ENCODE results near the gene DNAJB13. TPM values are rescaled to one million over a fixed set of nuclear protein-coding genes. Genes with fewer than 3 reads are reported as not detected.

DNAJB13 gene
- total RNA-seq, 5 donors from 2014 or later (not counting 1 experiment from before 2014, with no cell fraction given), result 0.19 to 0.96 (median 0.30) TPM; not detected in 2

DNA sequence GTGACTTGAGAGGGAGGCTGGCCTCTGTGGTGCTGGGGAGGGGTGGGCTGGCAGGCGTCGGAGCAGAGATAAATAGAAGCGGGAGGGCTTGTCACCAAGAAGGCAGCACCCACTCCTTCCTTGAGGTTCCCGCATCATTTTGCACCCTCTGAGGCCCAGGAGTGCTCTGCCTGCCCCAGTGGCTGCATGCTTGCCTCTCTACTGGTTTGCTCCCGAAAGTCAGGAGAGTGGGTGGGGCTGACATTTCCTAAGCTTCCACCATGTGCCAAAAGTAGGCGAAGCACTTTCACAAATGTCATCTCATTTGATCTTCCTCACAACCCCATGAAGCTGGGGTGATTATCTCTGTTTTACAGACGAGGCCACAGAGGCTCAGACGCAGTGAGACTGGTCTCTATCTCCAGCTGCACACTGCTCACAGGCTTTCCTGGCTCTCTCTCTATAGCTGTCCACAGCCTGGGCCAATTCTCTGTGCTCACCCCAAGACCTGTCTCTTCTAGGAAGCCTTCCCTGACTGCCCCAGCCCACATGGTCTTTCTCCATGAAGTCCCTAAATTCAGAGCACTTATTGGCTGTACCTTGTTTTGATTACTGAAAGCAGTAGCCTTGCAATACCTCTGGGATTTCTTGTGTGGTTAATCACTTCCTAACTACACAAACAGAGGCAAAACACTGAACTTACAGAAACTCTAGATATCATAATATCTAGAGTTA is 60.7 kb downstream of the DNAJB13 start:
- Histone ChIP-seq H3K27me3 (replicated peaks in 1 of 2; ENCODE audit: control insufficient read depth in 2 of 2, extremely low read depth in 1 of 2, insufficient read depth in 2 of 2, low read length in 1 of 2) (no peaks in the 10 kb centered on the region), H3K36me3 (ENCODE audit: control insufficient read depth in 2 of 2, extremely low read depth in 1 of 2, insufficient read depth in 1 of 2, low read length in 1 of 2) (peaks cover under 1 to 7% of the 10 kb centered on the region in 2 donors), H3K4me3 (ENCODE audit: control insufficient read depth in 1 of 2, extremely low read depth in 1 of 2, low read length in 1 of 2) (peak overlapping the region in 1 of 2 donors; percentile 25), H3K4me1 (ENCODE audit: control insufficient read depth in 1 of 2, extremely low read depth in 1 of 2, insufficient read depth in 2 of 2, low read length in 2 of 2) (peaks cover 72 to 98% of the 10 kb centered on the region in 2 experiments), H3K27ac (ENCODE audit: low read length) (peak overlapping the region; percentile 81), H3K9me3 (no peaks in the 10 kb centered on the region)
- DNase-seq, result peak in 19 of 35 experiments; percentile 14 to 70 (median 32)
- ChIA-PET POLR2A (interaction anchor here (0.6 to 3.4 kb wide), 11 partner anchors 9 to 703 kb away, joined by 3 to 24 read pairs (median 4); partner anchors contain the start of gene UCP2 (in 1 of the 2)), CTCF (interaction anchor here (0.6 to 1.4 kb wide), 3 partner anchors 16 to 70 kb away, joined by 3 to 7 read pairs (median 3); no protein-coding TSS in a partner anchor)
- peaks cover 10% of the 10 kb centered on the region for H3K36me3 Mint-ChIP-seq
- H3K27me3 Mint-ChIP-seq, result no peaks in the 10 kb centered on the region
- H3K27ac Mint-ChIP-seq, result peak overlapping the region; percentile 94 to 97
- peak overlapping the region; percentile 39 to 66 (median 59) for H3K4me3 Mint-ChIP-seq
- no peaks in the 10 kb centered on the region for H3K9me3 Mint-ChIP-seq
- peaks cover 89 to 97% (median 96%) of the 10 kb centered on the region in 3 donors for H3K4me1 Mint-ChIP-seq
- peak; percentile 60 to 80 (median 63) for ATAC-seq (replicated peaks in 1 of 4)
- 0% methylated on average over 1 of the region's 8 CpGs for WGBS (ENCODE audit: insufficient coverage)

DNA sequence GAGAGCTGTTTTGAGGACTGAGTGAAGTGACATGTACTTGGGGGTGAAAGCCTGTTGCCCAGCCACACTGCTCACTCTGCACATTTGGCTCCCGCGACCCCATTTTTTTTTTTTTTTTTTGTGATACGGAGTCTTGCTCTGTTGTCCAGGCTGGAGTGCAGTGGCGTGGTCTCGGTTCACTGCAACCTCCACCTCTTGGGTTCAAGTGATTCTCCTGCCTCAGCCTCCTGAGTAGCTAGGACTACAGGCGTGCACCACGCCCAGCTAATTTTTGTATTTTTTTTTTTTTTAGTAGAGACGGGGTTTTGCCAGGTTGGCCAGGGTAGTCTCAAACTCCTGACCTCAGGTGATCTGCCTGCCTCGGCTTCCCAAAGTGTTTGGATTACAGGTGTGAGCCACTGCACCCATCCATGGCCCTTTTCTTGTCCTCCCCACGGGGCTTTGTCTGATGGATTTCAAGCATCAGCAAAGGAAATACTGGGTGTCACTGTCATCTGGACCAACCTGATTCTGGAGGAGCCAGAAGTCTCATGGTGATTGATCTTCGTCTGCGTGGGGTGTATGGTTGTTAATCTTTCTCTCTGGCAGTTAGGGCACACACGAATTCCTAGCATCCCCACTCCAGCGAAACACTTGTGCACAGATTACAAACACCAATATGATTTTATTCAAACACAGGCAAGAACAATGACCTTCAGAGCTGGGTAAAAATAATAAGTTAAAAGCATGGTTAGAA is 61.4 kb downstream of the DNAJB13 start:
- ATAC-seq (replicated peaks in 1 of 4) (no peak), DNase-seq (no peak)
- Histone ChIP-seq H3K4me1 (ENCODE audit: control insufficient read depth in 1 of 2, extremely low read depth in 1 of 2, insufficient read depth in 2 of 2, low read length in 2 of 2) (peaks cover 71 to 92% of the 10 kb centered on the region in 2 experiments), H3K27ac (ENCODE audit: low read length) (peak overlapping the region; percentile 81), H3K27me3 (replicated peaks in 1 of 2; ENCODE audit: control insufficient read depth in 2 of 2, extremely low read depth in 1 of 2, insufficient read depth in 2 of 2, low read length in 1 of 2) (no peaks in the 10 kb centered on the region), H3K4me3 (ENCODE audit: control insufficient read depth in 1 of 2, extremely low read depth in 1 of 2, low read length in 1 of 2) (peak overlapping the region in 1 of 2 donors; percentile 25), H3K36me3 (ENCODE audit: control insufficient read depth in 2 of 2, extremely low read depth in 1 of 2, insufficient read depth in 1 of 2, low read length in 1 of 2) (peaks cover 4 to 10% of the 10 kb centered on the region in 2 donors), H3K9me3 (no peaks in the 10 kb centered on the region)
- ChIA-PET POLR2A (interaction anchor here (0.6 to 3.4 kb wide), 10 partner anchors 10 to 704 kb away, joined by 3 to 24 read pairs (median 4); partner anchors contain the start of gene UCP2 (in 1 of the 2)), CTCF (interaction anchor here (0.6 to 1.4 kb wide), 3 partner anchors 17 to 71 kb away, joined by 3 to 7 read pairs (median 3); no protein-coding TSS in a partner anchor)
- WGBS (ENCODE audit: insufficient coverage), result 92% methylated on average over 4 of the region's 14 CpGs
- Mint-ChIP-seq H3K27me3 (no peaks in the 10 kb centered on the region), H3K4me1 (peaks cover 89 to 98% (median 98%) of the 10 kb centered on the region in 3 donors), H3K36me3 (peaks cover 15% of the 10 kb centered on the region), H3K4me3 (peak overlapping the region in 2 of 3 donors; percentile 10 to 66), H3K27ac (peak overlapping the region; percentile 94 to 97), H3K9me3 (no peaks in the 10 kb centered on the region)

DNA sequence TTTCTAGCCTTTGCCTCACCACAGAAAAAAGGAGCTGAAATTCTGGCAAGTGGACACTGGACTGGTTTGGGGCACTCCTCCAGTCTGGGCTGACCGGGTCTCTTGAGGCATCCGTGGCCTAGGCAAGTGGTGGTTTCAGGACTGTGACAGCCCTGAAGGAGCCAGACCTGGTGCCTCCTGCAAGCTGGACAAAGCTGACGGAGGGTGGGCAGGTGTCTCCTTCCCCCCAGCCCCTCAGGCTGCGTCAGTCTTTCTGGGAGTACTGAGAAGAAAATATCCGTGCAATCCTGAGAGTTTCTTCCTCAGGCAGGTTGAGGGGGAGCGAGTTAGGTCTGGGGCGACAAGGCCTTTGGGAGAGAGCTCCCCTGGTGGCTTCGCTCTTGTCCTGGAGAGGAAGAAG is 62.3 kb downstream of the DNAJB13 start:
- no peak for DNase-seq
- H3K27ac Mint-ChIP-seq, result peak overlapping the region; percentile 94 to 97
- H3K27me3 Mint-ChIP-seq, result no peaks in the 10 kb centered on the region
- POLR2A ChIA-PET, result interaction anchor here (0.6 to 3.4 kb wide), 3 partner anchors 18 to 47 kb away, joined by 5 to 24 read pairs (median 6); no protein-coding TSS in a partner anchor
- no peak for ATAC-seq (replicated peaks in 1 of 4)
- Histone ChIP-seq H3K27me3 (replicated peaks in 1 of 2; ENCODE audit: control insufficient read depth in 2 of 2, extremely low read depth in 1 of 2, insufficient read depth in 2 of 2, low read length in 1 of 2) (no peaks in the 10 kb centered on the region), H3K27ac (ENCODE audit: low read length) (peak overlapping the region; percentile 81), H3K9me3 (no peaks in the 10 kb centered on the region), H3K4me3 (ENCODE audit: control insufficient read depth in 1 of 2, extremely low read depth in 1 of 2, low read length in 1 of 2) (no peak overlapping the region), H3K4me1 (ENCODE audit: control insufficient read depth in 1 of 2, extremely low read depth in 1 of 2, insufficient read depth in 2 of 2, low read length in 2 of 2) (peaks cover 63 to 85% of the 10 kb centered on the region in 2 experiments), H3K36me3 (ENCODE audit: control insufficient read depth in 2 of 2, extremely low read depth in 1 of 2, insufficient read depth in 1 of 2, low read length in 1 of 2) (peaks cover 9 to 10% of the 10 kb centered on the region in 2 donors)
- H3K9me3 Mint-ChIP-seq, result no peaks in the 10 kb centered on the region
- H3K4me3 Mint-ChIP-seq, result peak overlapping the region in 1 of 3 donors; percentile 66
- peaks cover 81 to 94% (median 89%) of the 10 kb centered on the region in 3 donors for H3K4me1 Mint-ChIP-seq
- 100% methylated on average over 6 of the region's 8 CpGs for WGBS (ENCODE audit: insufficient coverage)
- peaks cover 21% of the 10 kb centered on the region for H3K36me3 Mint-ChIP-seq
- CTCF ChIA-PET, result interaction anchor here in 1 of 2 donors (1.4 kb wide), 1 partner anchor 33 kb away, joined by 6 read pairs; no protein-coding TSS in a partner anchor

DNA sequence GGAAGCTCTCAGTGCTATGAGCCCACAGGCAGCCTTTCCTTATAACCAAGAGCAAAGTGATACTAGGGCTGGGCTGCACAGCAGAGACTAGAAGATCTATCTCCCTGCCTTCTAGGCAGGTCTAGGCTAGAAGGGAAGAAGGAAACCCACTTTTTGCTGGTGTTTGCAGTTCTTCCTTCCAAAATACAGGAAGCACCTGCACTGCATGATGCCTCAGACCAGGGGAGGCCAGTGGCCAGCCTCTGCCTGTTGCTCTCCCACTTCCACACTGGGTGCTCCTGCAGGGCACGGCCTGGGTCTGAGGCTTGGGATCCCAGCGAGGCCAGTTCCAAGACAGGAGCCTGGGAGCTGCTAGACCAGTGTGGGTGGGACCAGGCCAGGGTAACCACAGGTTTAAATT is 64.1 kb downstream of the DNAJB13 start:
- H3K9me3 ChIP-seq, result no peaks in the 10 kb centered on the region
- peak overlapping the region; percentile 35 for H3K27ac ChIP-seq (ENCODE audit: low read length)
- peaks cover 21% of the 10 kb centered on the region for H3K36me3 Mint-ChIP-seq
- ChIA-PET CTCF (interaction anchor here in 1 of 2 donors (1.0 kb wide), 3 partner anchors 21 to 39 kb away, joined by 3 to 4 read pairs (median 3); no protein-coding TSS in a partner anchor), POLR2A (interaction anchor here (0.6 to 1.4 kb wide), 3 partner anchors 10 to 33 kb away, joined by 3 to 5 read pairs (median 3); no protein-coding TSS in a partner anchor)
- no peak for DNase-seq
- H3K4me3 ChIP-seq (ENCODE audit: control insufficient read depth in 1 of 2, extremely low read depth in 1 of 2, low read length in 1 of 2), result no peak overlapping the region
- no CpG with 5 or more reads among the region's 2 CpGs for WGBS (ENCODE audit: insufficient coverage)
- peak overlapping the region; percentile 90 to 94 for H3K27ac Mint-ChIP-seq
- H3K9me3 Mint-ChIP-seq, result no peaks in the 10 kb centered on the region
- H3K4me3 Mint-ChIP-seq, result peak overlapping the region in 1 of 3 donors; percentile 27
- H3K4me1 ChIP-seq (ENCODE audit: control insufficient read depth in 1 of 2, extremely low read depth in 1 of 2, insufficient read depth in 2 of 2, low read length in 2 of 2), result peaks cover 52 to 85% of the 10 kb centered on the region in 2 experiments
- peaks cover 10 to 12% of the 10 kb centered on the region in 2 donors for H3K36me3 ChIP-seq (ENCODE audit: control insufficient read depth in 2 of 2, extremely low read depth in 1 of 2, insufficient read depth in 1 of 2, low read length in 1 of 2)
- H3K27me3 ChIP-seq (replicated peaks in 1 of 2; ENCODE audit: control insufficient read depth in 2 of 2, extremely low read depth in 1 of 2, insufficient read depth in 2 of 2, low read length in 1 of 2), result no peaks in the 10 kb centered on the region
- no peak for ATAC-seq (replicated peaks in 1 of 4)
- no peaks in the 10 kb centered on the region for H3K27me3 Mint-ChIP-seq
- H3K4me1 Mint-ChIP-seq, result peaks cover 74 to 86% (median 74%) of the 10 kb centered on the region in 3 donors

DNA sequence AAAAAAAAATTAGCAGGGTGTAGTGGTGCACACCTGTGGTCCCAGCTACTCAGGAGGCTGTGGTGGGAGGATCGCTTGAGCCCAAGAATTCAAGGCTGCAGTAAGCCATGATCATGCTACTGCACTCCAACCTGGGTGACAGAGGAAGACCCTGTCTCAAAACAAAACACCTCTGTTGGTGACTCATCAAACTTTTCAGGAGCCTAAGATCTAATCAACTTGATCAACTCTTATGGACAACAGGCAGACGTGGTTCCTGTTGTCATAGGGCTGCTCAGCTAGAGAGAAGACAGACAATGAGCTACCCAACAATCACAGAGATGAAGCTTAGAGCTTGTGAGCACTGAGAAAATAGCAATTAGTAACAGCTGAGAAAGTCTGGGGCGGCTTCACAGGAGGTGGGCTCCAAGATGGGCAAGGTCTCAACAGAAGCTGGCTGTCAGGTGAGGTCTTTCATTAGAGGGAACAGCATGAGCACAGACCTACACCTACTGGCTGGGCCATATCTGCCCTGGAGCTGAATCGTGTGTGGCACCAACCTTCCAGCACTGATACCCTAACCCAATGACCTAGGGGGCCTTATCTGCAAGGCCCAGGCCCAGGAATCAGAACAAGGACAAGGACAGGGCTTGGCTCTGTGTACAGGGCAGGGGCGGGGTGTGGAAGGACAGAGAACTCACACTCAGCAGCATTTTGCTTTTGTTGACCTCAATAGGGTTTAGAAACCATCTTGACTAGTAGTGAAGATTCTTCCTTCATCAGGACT is 65.3 kb downstream of the DNAJB13 start:
- Mint-ChIP-seq H3K4me3 (no peak overlapping the region), H3K9me3 (no peaks in the 10 kb centered on the region), H3K27me3 (no peaks in the 10 kb centered on the region), H3K36me3 (peaks cover 21% of the 10 kb centered on the region), H3K4me1 (peaks cover 62 to 74% (median 62%) of the 10 kb centered on the region in 3 donors), H3K27ac (peak overlapping the region; percentile 74 to 94)
- Histone ChIP-seq H3K27ac (ENCODE audit: low read length) (no peak overlapping the region), H3K4me1 (ENCODE audit: control insufficient read depth in 1 of 2, extremely low read depth in 1 of 2, insufficient read depth in 2 of 2, low read length in 2 of 2) (peaks cover 41 to 85% of the 10 kb centered on the region in 2 experiments), H3K36me3 (ENCODE audit: control insufficient read depth in 2 of 2, extremely low read depth in 1 of 2, insufficient read depth in 1 of 2, low read length in 1 of 2) (peaks cover 10 to 12% of the 10 kb centered on the region in 2 donors), H3K27me3 (replicated peaks in 1 of 2; ENCODE audit: control insufficient read depth in 2 of 2, extremely low read depth in 1 of 2, insufficient read depth in 2 of 2, low read length in 1 of 2) (no peaks in the 10 kb centered on the region), H3K4me3 (ENCODE audit: control insufficient read depth in 1 of 2, extremely low read depth in 1 of 2, low read length in 1 of 2) (no peak overlapping the region), H3K9me3 (no peaks in the 10 kb centered on the region)
- ChIA-PET POLR2A (interaction anchor here (0.6 to 1.1 kb wide), 4 partner anchors 31 to 886 kb away, joined by 3 read pairs; no protein-coding TSS in a partner anchor), CTCF (interaction anchor here in 1 of 2 donors (0.7 to 1.0 kb wide), 2 partner anchors 11 to 22 kb away, joined by 3 read pairs; no protein-coding TSS in a partner anchor)
- WGBS (ENCODE audit: insufficient coverage), result 100% methylated on average over 1 of the region's 5 CpGs
- no peak for DNase-seq
- ATAC-seq (replicated peaks in 1 of 4), result no peak
